Hepatocyte (in vitro differentiated cells): ENCODE data around the gene CHRNA7.

Experiments used
- EZH2 ChIP-seq: fragments of 200-600 bp; sonication (generic); IDR thresholded peaks from 2 replicates; pipeline ENCODE4 v1.6.1; 2016; ENCODE audit warnings: antibody characterized with exemption, mild to moderate bottlenecking, borderline replicate concordance
- TF ChIP-seq, protein P1 (sequence below): fragments of 200-600 bp; sonication (generic); IDR thresholded peaks from 2 replicates; pipeline ENCODE4 v1.5.1; 2016; ENCODE audit warnings: antibody characterized with exemption, mild to moderate bottlenecking; ENCODE audit not compliant: poor library complexity

DNA sequence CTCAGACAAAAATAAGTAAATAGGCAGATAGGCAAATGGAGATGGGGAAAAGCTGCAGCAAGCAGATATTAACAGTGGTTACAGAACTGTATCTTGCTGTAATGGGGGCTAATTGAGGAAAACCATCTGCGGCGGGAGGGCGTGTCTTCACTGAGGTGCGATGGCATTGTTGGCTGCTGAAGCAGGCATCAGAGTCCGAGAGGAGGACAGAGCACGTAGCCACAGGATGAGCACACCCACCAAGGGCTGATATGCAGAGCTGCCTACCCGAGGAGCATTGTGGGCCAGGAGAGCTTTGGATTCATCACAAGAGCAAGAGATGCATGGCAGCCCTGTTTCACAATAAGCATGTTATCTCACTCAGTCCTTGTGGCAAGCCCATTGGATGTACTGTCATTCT lies 30.4 kb downstream of the CHRNA7 start:
- TF ChIP-seq, protein P1, sequence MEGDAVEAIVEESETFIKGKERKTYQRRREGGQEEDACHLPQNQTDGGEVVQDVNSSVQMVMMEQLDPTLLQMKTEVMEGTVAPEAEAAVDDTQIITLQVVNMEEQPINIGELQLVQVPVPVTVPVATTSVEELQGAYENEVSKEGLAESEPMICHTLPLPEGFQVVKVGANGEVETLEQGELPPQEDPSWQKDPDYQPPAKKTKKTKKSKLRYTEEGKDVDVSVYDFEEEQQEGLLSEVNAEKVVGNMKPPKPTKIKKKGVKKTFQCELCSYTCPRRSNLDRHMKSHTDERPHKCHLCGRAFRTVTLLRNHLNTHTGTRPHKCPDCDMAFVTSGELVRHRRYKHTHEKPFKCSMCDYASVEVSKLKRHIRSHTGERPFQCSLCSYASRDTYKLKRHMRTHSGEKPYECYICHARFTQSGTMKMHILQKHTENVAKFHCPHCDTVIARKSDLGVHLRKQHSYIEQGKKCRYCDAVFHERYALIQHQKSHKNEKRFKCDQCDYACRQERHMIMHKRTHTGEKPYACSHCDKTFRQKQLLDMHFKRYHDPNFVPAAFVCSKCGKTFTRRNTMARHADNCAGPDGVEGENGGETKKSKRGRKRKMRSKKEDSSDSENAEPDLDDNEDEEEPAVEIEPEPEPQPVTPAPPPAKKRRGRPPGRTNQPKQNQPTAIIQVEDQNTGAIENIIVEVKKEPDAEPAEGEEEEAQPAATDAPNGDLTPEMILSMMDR, result no peak
- TF ChIP-seq EZH2, result no peak
